Peyer's patch (tissue), 4 donors: ENCODE measurements around the gene NARS2. TPM values are rescaled to one million over a fixed set of nuclear protein-coding genes. Genes with fewer than 3 reads are reported as not detected.
"Not testable (repeated sequence)": the region's sequence is repeated elsewhere in the genome, so short reads cannot be mapped to it uniquely, and the experiment has no call there.

Experiments
- DNase-seq, 3 donors: peaks; one replicate each; pipeline ENCODE4 v3.0.0-alpha.2; 2017 to 2019
- H3K27ac ChIP-seq, 4 donors: fragments of 200-600 bp; sonication (generic); one replicate each; pipeline ENCODE4 v1.5.1; 2016 to 2019
- H3K27me3 ChIP-seq, 2 donors: fragments of 200-600 bp; sonication (generic); one replicate each; pipeline ENCODE4 v1.5.1; 2019
- H3K36me3 ChIP-seq, 3 donors: fragments of 200-600 bp; sonication (generic); one replicate each; pipeline ENCODE4 v1.5.1; 2016 to 2019
- H3K4me1 ChIP-seq, 4 donors: fragments of 200-600 bp; sonication (generic); one replicate each; pipeline ENCODE4 v1.5.1; 2016 to 2019
- H3K4me3 ChIP-seq, 4 donors: fragments of 200-600 bp; sonication (generic); 1 replicate in 3 of 4; 2 replicates in 1 of 4; pipeline ENCODE4 v1.5.1; 2016 to 2019; ENCODE audit warnings: mild to moderate bottlenecking in 1 of 4
- H3K9me3 ChIP-seq, 4 donors: fragments of 200-600 bp; sonication (generic); one replicate each; pipeline ENCODE4 v1.5.1; 2016 to 2019; ENCODE audit warnings: mild to moderate bottlenecking in 1 of 4
- CTCF ChIP-seq, 6 experiments: fragments of 450-650 bp in 4 of 6; fragments of 200-600 bp in 2 of 6; sonication (generic) in 1 of 6; IDR thresholded peaks; one replicate each; pipeline ENCODE4 v1.5.1; 2017 to 2019; ENCODE audit warnings: antibody characterized with exemption in 6 of 6, mild to moderate bottlenecking in 3 of 6, moderate library complexity in 1 of 6
- POLR2A ChIP-seq, 2 donors: fragments of 450-650 bp; IDR thresholded peaks; one replicate each; pipeline ENCODE4 v1.5.1; 2017; ENCODE audit warnings: antibody characterized with exemption in 2 of 2, mild to moderate bottlenecking in 2 of 2, moderate library complexity in 2 of 2
- total RNA-seq, 4 donors: library from RNA; depleted of rRNA; stranded (reverse); fragments of >200 nt; gene quantifications; one replicate each; pipeline ENCODE4 v1.1.0, GENCODE V29; 2016

Gene NARS2
- total RNA-seq, 4 donors from 2014 or later: 7.7 to 28.9 (median 10.7) TPM

DNA sequence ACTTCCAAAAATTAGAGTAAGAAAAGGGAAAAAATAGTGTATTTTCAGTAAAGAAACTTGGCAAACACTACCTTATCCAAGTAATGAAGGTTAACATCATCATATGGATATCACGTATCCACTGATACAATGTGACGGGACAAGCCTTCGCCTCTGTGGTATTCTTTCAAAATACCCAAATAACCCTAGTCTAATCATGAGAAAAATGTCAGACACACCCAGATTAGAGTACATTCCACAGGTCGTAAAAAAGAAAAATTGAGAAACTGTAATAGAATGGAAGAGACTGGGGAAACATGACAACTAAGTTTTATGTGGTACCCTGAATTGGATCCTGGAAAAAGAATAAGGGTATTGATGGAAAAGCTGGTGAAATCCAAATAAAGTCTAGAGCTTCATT is 48.9 kb downstream of the NARS2 start:
- Histone ChIP-seq H3K27ac (no peak overlapping the region), H3K4me3 (no peak overlapping the region), H3K36me3 (no peaks in the 10 kb centered on the region), H3K9me3 (no peaks in the 10 kb centered on the region), H3K4me1 (no peaks in the 10 kb centered on the region), H3K27me3 (no peaks in the 10 kb centered on the region)
- TF ChIP-seq POLR2A (IDR thresholded peaks at IDR 0.05) (no peak), CTCF (IDR thresholded peaks at IDR 0.05) (no peak)
- DNase-seq: no peak

DNA sequence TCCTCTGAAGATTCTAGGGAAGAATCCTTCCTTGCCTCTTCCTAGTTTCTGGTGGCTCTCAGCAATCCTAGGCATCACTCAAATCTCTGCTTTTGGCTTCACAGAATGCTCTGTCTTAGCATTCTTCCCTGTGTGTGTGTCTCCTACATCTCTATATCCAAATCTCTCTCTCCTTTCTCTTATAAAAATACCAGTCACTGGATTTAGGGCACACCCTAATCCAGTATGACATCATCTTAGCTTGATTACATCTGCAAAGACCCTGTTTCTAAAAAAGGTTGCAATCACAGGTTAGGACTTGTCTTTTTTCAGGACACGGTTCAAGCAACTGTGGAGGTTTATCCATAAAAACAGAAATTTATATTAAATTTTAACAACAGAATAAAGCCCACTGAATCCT is 54.4 kb downstream of the NARS2 start:
- no peaks in the 10 kb centered on the region for H3K36me3 ChIP-seq
- H3K4me1 ChIP-seq: no peaks in the 10 kb centered on the region
- no peak overlapping the region for H3K4me3 ChIP-seq
- no peak for DNase-seq
- no peaks in the 10 kb centered on the region for H3K9me3 ChIP-seq
- H3K27ac ChIP-seq: no peak overlapping the region
- TF ChIP-seq CTCF (IDR thresholded peaks at IDR 0.05) (no peak), POLR2A (IDR thresholded peaks at IDR 0.05) (no peak)
- no peaks in the 10 kb centered on the region for H3K27me3 ChIP-seq

DNA sequence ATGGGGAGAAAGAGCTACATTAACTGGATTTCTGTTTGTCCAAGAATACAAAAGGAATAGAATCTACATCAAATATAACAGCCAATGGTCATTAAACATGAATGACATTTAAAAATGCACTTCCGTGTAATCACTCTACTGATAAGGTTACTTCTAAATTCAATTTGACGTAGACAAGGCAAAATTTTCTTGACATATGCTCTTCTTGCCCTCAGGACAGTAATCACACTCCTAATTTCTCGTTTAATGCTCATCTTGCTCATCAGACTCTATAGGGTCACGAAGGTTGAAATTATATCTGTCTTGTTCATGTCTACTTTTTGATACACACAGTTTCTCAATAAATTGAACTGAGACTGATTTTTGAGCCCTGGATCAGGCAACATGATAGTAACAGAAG is 58.4 kb downstream of the NARS2 start:
- no peaks in the 10 kb centered on the region for H3K36me3 ChIP-seq
- no peak overlapping the region for H3K27ac ChIP-seq
- no peak for DNase-seq
- H3K4me1 ChIP-seq: no peaks in the 10 kb centered on the region
- TF ChIP-seq CTCF (IDR thresholded peaks at IDR 0.05) (no peak), POLR2A (IDR thresholded peaks at IDR 0.05) (no peak)
- no peaks in the 10 kb centered on the region for H3K27me3 ChIP-seq
- H3K4me3 ChIP-seq: no peak overlapping the region
- H3K9me3 ChIP-seq: no peaks in the 10 kb centered on the region

GRCh38 chr11:78514922-78515502 is 59.7 kb downstream of the NARS2 start:
- TF ChIP-seq CTCF (IDR thresholded peaks at IDR 0.05) (no peak), POLR2A (IDR thresholded peaks at IDR 0.05) (no peak)
- H3K36me3 ChIP-seq: no peaks in the 10 kb centered on the region

DNA sequence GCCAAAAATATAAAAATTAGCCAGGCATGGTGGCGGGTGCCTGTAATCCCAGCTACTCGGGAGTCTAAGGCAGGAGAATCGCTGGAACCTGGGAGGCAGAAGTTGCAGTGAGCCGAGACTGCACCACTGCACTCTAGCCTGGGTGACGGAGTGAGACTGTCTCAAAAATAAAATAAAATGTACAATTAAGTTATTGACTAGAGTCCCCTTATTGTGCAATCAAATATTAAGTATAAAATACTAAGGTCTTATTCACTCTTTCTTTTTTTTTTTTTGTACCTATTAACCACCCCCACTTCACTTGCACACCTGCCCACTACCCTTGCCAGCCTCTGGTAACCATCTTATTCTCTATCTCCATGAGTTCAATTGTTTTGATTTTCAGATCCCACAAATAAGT is 61.6 kb downstream of the NARS2 start:
- not testable (repeated sequence) for H3K4me3 ChIP-seq, DNase-seq, H3K27me3 ChIP-seq

More at GRCh38 chr11:78514922-78515502, 59.7 kb downstream of the NARS2 start:
- no peak overlapping the region for H3K4me3 ChIP-seq
- no peaks in the 10 kb centered on the region for H3K4me1 ChIP-seq
- no peaks in the 10 kb centered on the region for H3K9me3 ChIP-seq
- no peak overlapping the region for H3K27ac ChIP-seq
- no peaks in the 10 kb centered on the region for H3K27me3 ChIP-seq
- no peak for DNase-seq

DNA sequence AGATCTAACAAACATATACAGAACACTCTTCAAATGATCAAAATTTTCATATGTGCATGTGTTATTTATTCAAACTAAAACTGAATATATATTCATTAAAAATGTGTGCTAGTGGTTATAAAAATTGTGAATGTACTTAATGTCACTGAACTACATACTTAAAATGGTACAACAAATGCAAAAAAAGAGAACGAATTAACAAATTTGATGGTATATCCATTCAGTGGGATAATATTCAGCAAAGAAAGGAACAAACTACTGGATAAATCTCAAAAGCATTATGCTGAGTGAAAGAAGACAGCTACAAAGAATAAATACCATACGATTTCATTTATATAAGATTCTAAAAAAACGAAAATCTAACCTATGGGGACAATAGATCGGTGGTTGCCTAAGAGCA is 64.1 kb downstream of the NARS2 start:
- H3K27me3 ChIP-seq: no peaks in the 10 kb centered on the region
- DNase-seq: no peak
- no peaks in the 10 kb centered on the region for H3K36me3 ChIP-seq
- H3K27ac ChIP-seq: no peak overlapping the region
- no peaks in the 10 kb centered on the region for H3K4me1 ChIP-seq
- H3K4me3 ChIP-seq: no peak overlapping the region
- no peaks in the 10 kb centered on the region for H3K9me3 ChIP-seq
- TF ChIP-seq CTCF (IDR thresholded peaks at IDR 0.05) (no peak), POLR2A (IDR thresholded peaks at IDR 0.05) (no peak)

More for the DNA sequence above, 61.6 kb downstream of the NARS2 start:
- not testable (repeated sequence) for H3K27ac ChIP-seq, H3K4me1 ChIP-seq, H3K36me3 ChIP-seq, H3K9me3 ChIP-seq
